ENCODE results near the gene TAF1C. TPM values are rescaled to one million over a fixed set of nuclear protein-coding genes. Genes with fewer than 3 reads are reported as not detected.
"Not testable (repeated sequence)": the region's sequence is repeated elsewhere in the genome, so short reads cannot be mapped to it uniquely, and the experiment has no call there.

The TAF1C gene
- total RNA-seq, 2 donors from 2014 or later = 43.7 to 75.9 TPM

DNA sequence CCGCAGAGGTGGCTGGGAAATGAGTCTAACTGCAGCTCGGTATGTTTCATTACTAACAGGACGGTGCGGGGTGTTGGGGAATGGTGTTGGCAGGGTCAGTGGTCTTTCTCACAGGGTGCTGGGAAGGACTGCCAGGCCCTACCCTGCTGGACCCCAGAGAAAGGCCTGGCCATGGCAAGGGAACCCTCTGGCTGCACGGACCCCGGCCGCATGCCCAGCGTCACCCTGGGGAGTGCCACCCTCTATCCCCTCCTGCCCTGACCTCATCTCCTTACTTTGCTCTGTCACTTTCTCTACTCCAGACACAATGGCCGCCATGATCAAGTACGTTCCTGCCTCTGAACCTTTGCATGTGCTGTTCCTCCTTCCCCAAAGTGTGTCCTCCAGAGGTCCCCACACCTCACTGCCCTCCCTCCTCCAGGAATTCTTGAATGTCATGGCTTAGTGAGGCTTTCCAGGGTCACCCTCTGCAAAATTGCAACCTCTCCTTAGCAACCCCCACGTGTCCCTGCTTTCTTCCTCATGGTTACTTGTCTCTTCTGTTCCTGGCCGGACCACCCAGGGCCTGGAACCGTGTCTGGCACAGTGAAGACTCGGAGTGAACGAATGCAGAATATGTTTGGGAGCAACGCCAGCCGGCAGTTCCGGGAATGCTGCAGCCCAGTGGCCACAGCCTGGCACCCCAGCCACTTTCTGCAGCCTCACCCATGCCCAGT lies 19.3 kb upstream of the TAF1C start:
- TF ChIP-seq, protein P1, sequence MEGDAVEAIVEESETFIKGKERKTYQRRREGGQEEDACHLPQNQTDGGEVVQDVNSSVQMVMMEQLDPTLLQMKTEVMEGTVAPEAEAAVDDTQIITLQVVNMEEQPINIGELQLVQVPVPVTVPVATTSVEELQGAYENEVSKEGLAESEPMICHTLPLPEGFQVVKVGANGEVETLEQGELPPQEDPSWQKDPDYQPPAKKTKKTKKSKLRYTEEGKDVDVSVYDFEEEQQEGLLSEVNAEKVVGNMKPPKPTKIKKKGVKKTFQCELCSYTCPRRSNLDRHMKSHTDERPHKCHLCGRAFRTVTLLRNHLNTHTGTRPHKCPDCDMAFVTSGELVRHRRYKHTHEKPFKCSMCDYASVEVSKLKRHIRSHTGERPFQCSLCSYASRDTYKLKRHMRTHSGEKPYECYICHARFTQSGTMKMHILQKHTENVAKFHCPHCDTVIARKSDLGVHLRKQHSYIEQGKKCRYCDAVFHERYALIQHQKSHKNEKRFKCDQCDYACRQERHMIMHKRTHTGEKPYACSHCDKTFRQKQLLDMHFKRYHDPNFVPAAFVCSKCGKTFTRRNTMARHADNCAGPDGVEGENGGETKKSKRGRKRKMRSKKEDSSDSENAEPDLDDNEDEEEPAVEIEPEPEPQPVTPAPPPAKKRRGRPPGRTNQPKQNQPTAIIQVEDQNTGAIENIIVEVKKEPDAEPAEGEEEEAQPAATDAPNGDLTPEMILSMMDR (IDR thresholded peaks at IDR 0.05) = no peak
- H3K27ac ChIP-seq = no peak overlapping the region
- H3K4me3 ChIP-seq = no peak overlapping the region
- no peak for ATAC-seq (ENCODE audit: insufficient number of reproducible peaks, low FRiP score, low read depth)
- no peaks in the 10 kb centered on the region for H3K4me1 ChIP-seq (ENCODE audit: control insufficient read depth in 1 of 2, low read depth in 2 of 2)
- no peak for DNase-seq (ENCODE audit: low spot score)
- H3K36me3 ChIP-seq = no peaks in the 10 kb centered on the region
- no peaks in the 10 kb centered on the region for H3K9me3 ChIP-seq
- no peaks in the 10 kb centered on the region for H3K27me3 ChIP-seq (replicated peaks; ENCODE audit: insufficient read depth)

DNA sequence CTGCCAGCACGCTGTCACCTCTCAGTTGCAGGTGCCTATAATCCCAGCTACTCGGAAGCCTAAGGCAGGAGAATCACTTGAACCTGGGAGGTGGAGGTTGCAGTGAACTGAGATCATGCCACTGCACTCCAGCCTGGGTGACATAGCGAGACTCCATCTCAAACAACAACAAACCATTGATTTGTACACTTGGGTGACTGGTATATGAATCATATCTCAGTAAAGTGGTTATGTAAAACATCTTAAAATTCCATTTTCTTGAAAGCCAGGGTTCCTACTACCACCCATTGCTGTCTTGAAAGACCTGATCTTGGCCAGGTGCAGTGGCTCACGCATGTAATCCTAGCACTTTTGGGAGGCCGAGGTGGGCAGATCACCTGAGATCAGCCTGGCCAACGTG lies 18.3 kb upstream of the TAF1C start:
- not testable (repeated sequence) for H3K36me3 ChIP-seq; H3K27me3 ChIP-seq (replicated peaks; ENCODE audit: insufficient read depth); DNase-seq (ENCODE audit: low spot score); H3K4me3 ChIP-seq; H3K9me3 ChIP-seq; H3K4me1 ChIP-seq (ENCODE audit: control insufficient read depth in 1 of 2, low read depth in 2 of 2); H3K27ac ChIP-seq; ATAC-seq (ENCODE audit: insufficient number of reproducible peaks, low FRiP score, low read depth)

DNA sequence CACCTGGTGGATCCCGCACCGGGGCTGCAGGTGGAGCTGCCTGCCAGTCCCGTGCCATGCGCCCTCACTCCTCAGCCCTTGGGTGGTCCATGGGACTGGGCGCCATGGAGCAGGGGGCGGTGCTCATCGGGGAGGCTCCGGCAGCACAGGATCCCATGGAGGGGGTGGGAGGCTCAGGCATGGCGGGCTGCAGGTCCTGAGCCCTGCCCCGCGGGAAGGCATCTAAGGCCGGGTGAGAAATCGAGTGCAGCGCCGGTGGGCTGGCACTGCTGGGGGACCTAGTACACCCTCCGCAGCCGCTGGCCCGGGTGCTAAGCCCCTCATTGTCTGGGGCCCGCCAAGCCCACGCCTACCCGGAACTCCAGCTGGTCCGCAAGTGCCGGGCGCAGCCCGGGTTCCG lies 17.7 kb upstream of the TAF1C start:
- not testable (repeated sequence) for DNase-seq (ENCODE audit: low spot score); H3K4me3 ChIP-seq; H3K27me3 ChIP-seq (replicated peaks; ENCODE audit: insufficient read depth); H3K27ac ChIP-seq; H3K36me3 ChIP-seq; ATAC-seq (ENCODE audit: insufficient number of reproducible peaks, low FRiP score, low read depth); H3K4me1 ChIP-seq (ENCODE audit: control insufficient read depth in 1 of 2, low read depth in 2 of 2); H3K9me3 ChIP-seq

DNA sequence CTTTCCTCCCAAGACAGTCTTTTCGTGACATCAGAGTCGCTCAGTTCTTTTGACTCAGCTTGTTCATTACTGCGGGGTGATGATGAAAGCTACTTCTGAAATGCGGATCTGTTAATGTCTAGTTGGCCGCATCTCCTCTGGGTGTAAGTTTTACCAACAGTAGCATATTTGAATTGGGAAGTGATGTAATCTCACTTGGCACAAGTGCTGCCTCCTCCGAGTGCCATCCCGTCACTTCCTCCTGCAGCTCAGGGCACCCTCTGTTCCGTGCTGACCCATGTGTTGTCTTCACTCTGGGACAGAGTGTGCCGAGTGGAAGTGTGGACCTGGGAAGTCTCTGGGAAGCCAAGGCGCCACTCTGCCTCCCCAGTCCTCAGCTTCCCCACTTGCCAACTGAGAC lies 13.0 kb upstream of the TAF1C start:
- ATAC-seq (ENCODE audit: insufficient number of reproducible peaks, low FRiP score, low read depth) (no peak), DNase-seq (ENCODE audit: low spot score) (no peak)
- no peaks in the 10 kb centered on the region for H3K27me3 ChIP-seq (replicated peaks; ENCODE audit: insufficient read depth)
- TF ChIP-seq, protein P1 (IDR thresholded peaks at IDR 0.05) = no peak
- no peak overlapping the region for H3K27ac ChIP-seq
- no peaks in the 10 kb centered on the region for H3K4me1 ChIP-seq (ENCODE audit: control insufficient read depth in 1 of 2, low read depth in 2 of 2)
- no peak overlapping the region for H3K4me3 ChIP-seq
- no peaks in the 10 kb centered on the region for H3K9me3 ChIP-seq
- no peaks in the 10 kb centered on the region for H3K36me3 ChIP-seq

DNA sequence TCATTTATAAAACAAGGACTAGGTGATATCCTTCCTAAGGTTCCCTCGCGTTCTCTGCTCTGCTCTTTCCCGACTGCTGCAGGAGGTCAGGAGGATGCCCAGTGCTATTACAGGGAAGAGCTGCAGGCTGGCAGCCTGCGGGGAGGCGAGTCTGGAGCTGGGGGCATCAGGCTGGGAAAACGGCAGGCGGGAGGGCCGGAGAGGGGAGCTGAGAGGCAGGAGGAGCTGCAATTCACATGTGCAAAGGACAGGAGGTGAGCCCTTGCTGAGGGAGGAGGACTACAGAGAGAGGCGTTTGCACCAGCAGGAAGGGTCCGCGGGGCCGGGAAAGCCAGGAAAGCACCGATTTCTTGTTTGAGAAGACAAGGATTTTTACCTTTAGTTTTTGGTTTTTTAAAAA lies 12.2 kb upstream of the TAF1C start:
- TF ChIP-seq, protein P1 (IDR thresholded peaks at IDR 0.05) = no peak
- H3K4me3 ChIP-seq = no peak overlapping the region
- ATAC-seq (ENCODE audit: insufficient number of reproducible peaks, low FRiP score, low read depth) (no peak), DNase-seq (ENCODE audit: low spot score) (no peak)
- no peaks in the 10 kb centered on the region for H3K4me1 ChIP-seq (ENCODE audit: control insufficient read depth in 1 of 2, low read depth in 2 of 2)
- no peak overlapping the region for H3K27ac ChIP-seq
- H3K27me3 ChIP-seq (replicated peaks; ENCODE audit: insufficient read depth) = no peaks in the 10 kb centered on the region
- no peaks in the 10 kb centered on the region for H3K9me3 ChIP-seq
- no peaks in the 10 kb centered on the region for H3K36me3 ChIP-seq

DNA sequence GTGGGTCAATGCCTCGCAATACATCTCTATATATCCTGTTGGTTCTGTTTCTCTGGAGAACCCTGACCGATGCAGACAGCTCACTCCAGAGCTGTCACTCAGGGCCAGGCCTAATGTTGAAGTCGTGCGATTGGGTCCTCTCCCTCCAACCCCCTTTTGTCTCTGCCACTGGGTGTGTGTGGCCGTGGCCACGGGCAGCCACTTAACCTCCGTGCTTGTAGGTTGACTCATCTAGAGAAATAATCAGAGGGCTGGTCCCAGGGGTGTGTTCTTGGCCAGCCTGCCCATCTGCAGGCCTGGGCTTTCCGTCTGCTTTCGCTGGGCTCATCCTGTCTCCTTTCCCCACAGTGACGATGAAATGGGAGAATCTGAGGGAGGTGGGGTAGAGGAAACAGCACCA lies 11.5 kb upstream of the TAF1C start:
- no peak overlapping the region for H3K4me3 ChIP-seq
- ATAC-seq (ENCODE audit: insufficient number of reproducible peaks, low FRiP score, low read depth) = no peak
- H3K27ac ChIP-seq = no peak overlapping the region
- no peaks in the 10 kb centered on the region for H3K9me3 ChIP-seq
- no peaks in the 10 kb centered on the region for H3K36me3 ChIP-seq
- TF ChIP-seq, protein P1 (IDR thresholded peaks at IDR 0.05) = no peak
- no peak for DNase-seq (ENCODE audit: low spot score)
- no peaks in the 10 kb centered on the region for H3K27me3 ChIP-seq (replicated peaks; ENCODE audit: insufficient read depth)
- no peaks in the 10 kb centered on the region for H3K4me1 ChIP-seq (ENCODE audit: control insufficient read depth in 1 of 2, low read depth in 2 of 2)

Data from thoracic aorta (tissue), 2 donors.